GM23338 (cell line): Measurements from ENCODE around the gene CBY1. TPM values are rescaled to one million over a fixed set of nuclear protein-coding genes. Genes with fewer than 3 reads are reported as not detected.
A peak's percentile ranks its signal among the peaks of the same experiment; 100 is the strongest.

Source experiments
- ATAC-seq: fragments of 200-7000 bp; cut with Tn5 transposase; 3 replicates; pipeline ENCODE4 v1.9.1; 2020
- DNase-seq: peaks from one replicate; pipeline ENCODE4 v3.0.0-alpha.2; 2015; ENCODE audit warnings: low spot score
- H2AFZ ChIP-seq: fragments of 200-600 bp; sonication (generic); 2 replicates; pipeline ENCODE4 v1.8.0; 2016; ENCODE audit warnings: antibody characterized with exemption, mild to moderate bottlenecking, moderate library complexity
- H3F3A ChIP-seq: fragments of 200-600 bp; sonication (generic); replicated peaks from 2 replicates; pipeline ENCODE4 v1.8.0; 2017; ENCODE audit warnings: antibody characterized with exemption, mixed run types, low read depth
- H3K27ac ChIP-seq: fragments of 200-600 bp; sonication (generic); 2 replicates; pipeline ENCODE4 v1.6.1; 2016; ENCODE audit warnings: low read depth
- H3K27me3 ChIP-seq: fragments of 200-600 bp; sonication (generic); 2 replicates; pipeline ENCODE4 v1.8.0; 2016; ENCODE audit warnings: mild to moderate bottlenecking, mixed run types, moderate library complexity; ENCODE audit not compliant: insufficient read depth
- H3K36me3 ChIP-seq: fragments of 200-600 bp; sonication (generic); 2 replicates; pipeline ENCODE4 v1.8.0; 2016; ENCODE audit warnings: mild to moderate bottlenecking; ENCODE audit not compliant: insufficient read depth
- H3K4me1 ChIP-seq: fragments of 200-600 bp; sonication (generic); 2 replicates; pipeline ENCODE4 v1.8.0; 2016; ENCODE audit warnings: mild to moderate bottlenecking, moderate library complexity; ENCODE audit not compliant: insufficient read depth
- H3K4me2 ChIP-seq: fragments of 200-600 bp; sonication (generic); 2 replicates; pipeline ENCODE4 v1.7.1; 2017; ENCODE audit warnings: mixed run types
- H3K4me3 ChIP-seq: fragments of 200-600 bp; sonication (generic); 2 replicates; pipeline ENCODE4 v1.6.1; 2016; ENCODE audit warnings: mixed run types
- H3K79me2 ChIP-seq: fragments of 200-600 bp; sonication (generic); replicated peaks from 2 replicates; pipeline ENCODE4 v1.8.0; 2017; ENCODE audit warnings: mild to moderate bottlenecking; ENCODE audit not compliant: insufficient read depth
- H3K9me2 ChIP-seq: fragments of 200-600 bp; sonication (generic); 2 replicates; pipeline ENCODE4 v1.8.0; 2017; ENCODE audit not compliant: insufficient read depth
- H4K20me1 ChIP-seq: fragments of 200-600 bp; sonication (generic); replicated peaks from 2 replicates; pipeline ENCODE4 v1.8.0; 2017; ENCODE audit warnings: mild to moderate bottlenecking; ENCODE audit not compliant: insufficient read depth
- H3K27ac Mint-ChIP-seq: 2 replicates; pipeline ENCODE4 v1.8.0; 2020; ENCODE audit warnings: inconsistent platforms, mild to moderate bottlenecking, moderate library complexity, mixed read lengths
- H3K27me3 Mint-ChIP-seq: 3 replicates; pipeline ENCODE4 v1.8.0; 2022; ENCODE audit warnings: low read depth, mild to moderate bottlenecking, moderate library complexity, mixed read lengths, inconsistent platforms; ENCODE audit not compliant: insufficient read depth, poor library complexity
- H3K36me3 Mint-ChIP-seq: 3 replicates; pipeline ENCODE4 v1.8.0; 2021; ENCODE audit warnings: low read depth, mild to moderate bottlenecking, inconsistent platforms, moderate library complexity, mixed read lengths
- H3K4me1 Mint-ChIP-seq: 3 replicates; pipeline ENCODE4 v1.8.0; 2020; ENCODE audit warnings: mild to moderate bottlenecking, inconsistent platforms, mixed read lengths
- H3K4me3 Mint-ChIP-seq: 3 replicates; pipeline ENCODE4 v1.8.0; 2021; ENCODE audit warnings: moderate library complexity, mild to moderate bottlenecking, inconsistent platforms, mixed read lengths
- H3K9me3 Mint-ChIP-seq: 3 replicates; pipeline ENCODE4 v1.8.0; 2020; ENCODE audit warnings: moderate library complexity, mild to moderate bottlenecking, inconsistent platforms, mixed read lengths
- CREB1 ChIP-seq: fragments of 250-450 bp; sonication (Bioruptor Pico); IDR thresholded peaks from 2 replicates; pipeline ENCODE4 v1.5.0; 2020; ENCODE audit warnings: low read depth, mild to moderate bottlenecking, moderate library complexity
- EZH2 ChIP-seq: fragments of 200-600 bp; sonication (generic); IDR thresholded peaks from one replicate; pipeline ENCODE4 v1.8.0; 2017; ENCODE audit warnings: antibody characterized with exemption, mild to moderate bottlenecking, low read depth; ENCODE audit not compliant: unreplicated experiment
- EZH2phosphoT487 ChIP-seq: fragments of 200-600 bp; sonication (generic); IDR thresholded peaks from one replicate; pipeline ENCODE4 v1.8.1; 2018; ENCODE audit warnings: antibody characterized with exemption; ENCODE audit not compliant: unreplicated experiment
- JUNB ChIP-seq: IDR thresholded peaks from one replicate; pipeline ENCODE4 v1.6.1; 2016; ENCODE audit warnings: antibody characterized with exemption; ENCODE audit not compliant: unreplicated experiment
- NANOG ChIP-seq: IDR thresholded peaks from 2 replicates; pipeline ENCODE4 v1.6.1; 2016; ENCODE audit warnings: antibody characterized with exemption, borderline replicate concordance
- POLR2AphosphoS5 ChIP-seq: IDR thresholded peaks from 2 replicates; pipeline ENCODE4 v1.6.1; 2016; ENCODE audit warnings: antibody characterized with exemption, low read depth
- STAT1 ChIP-seq: IDR thresholded peaks from one replicate; pipeline ENCODE4 v1.6.1; 2016; ENCODE audit warnings: antibody characterized with exemption; ENCODE audit not compliant: unreplicated experiment
- ZNF114 ChIP-seq: fragments of 250-450 bp; sonication (Bioruptor Pico); IDR thresholded peaks from 2 replicates; pipeline ENCODE4 v1.5.0; 2020; ENCODE audit warnings: mild to moderate bottlenecking, moderate library complexity
- ZNF331 ChIP-seq: fragments of 250-450 bp; sonication (Bioruptor Pico); IDR thresholded peaks from 2 replicates; pipeline ENCODE4 v1.5.0; 2020; ENCODE audit warnings: low read depth, mild to moderate bottlenecking, moderate library complexity
- polyA plus RNA-seq: library from polyadenylated mRNA; unstranded; fragments of >200 nt; fragmentation: Nextera tagmentation; extraction: Ambion mirVana; gene quantifications from 2 replicates; pipeline ENCODE4 v1.2.1, GENCODE V29; 2016
- total RNA-seq: library from RNA; depleted of rRNA; stranded (reverse); fragments of >200 nt; shearing (Covaris generic); gene quantifications from 2 replicates; pipeline ENCODE4 v1.2.3, GENCODE V29; 2014
- TF ChIP-seq, protein P1 (sequence below): IDR thresholded peaks from one replicate; pipeline ENCODE4 v1.6.1; 2018; ENCODE audit warnings: antibody characterized with exemption; ENCODE audit not compliant: unreplicated experiment
- TF ChIP-seq, protein P2 (sequence below), 2 experiments: fragments of 200-600 bp in 1 of 2; sonication (generic) in 1 of 2; conservative IDR thresholded peaks; 2 replicates each; pipeline versions ENCODE4 v1.5.1 to v1.6.1; 2016 to 2017; ENCODE audit warnings: antibody characterized with exemption in 2 of 2, low read depth in 2 of 2, mild to moderate bottlenecking in 2 of 2, moderate library complexity in 1 of 2
- TF ChIP-seq, protein P3 (sequence below): fragments of 250-450 bp; sonication (Bioruptor Pico); IDR thresholded peaks from 2 replicates; pipeline ENCODE4 v1.5.0; 2020; ENCODE audit warnings: mild to moderate bottlenecking, moderate library complexity
- TF ChIP-seq, protein P4 (sequence below): IDR thresholded peaks from 2 replicates; pipeline ENCODE4 v1.6.1; 2016; ENCODE audit warnings: antibody characterized with exemption

The CBY1 gene
- total and polyA plus RNA-seq, 2 experiments from 2014 or later: 12.8 to 36.4 TPM

DNA sequence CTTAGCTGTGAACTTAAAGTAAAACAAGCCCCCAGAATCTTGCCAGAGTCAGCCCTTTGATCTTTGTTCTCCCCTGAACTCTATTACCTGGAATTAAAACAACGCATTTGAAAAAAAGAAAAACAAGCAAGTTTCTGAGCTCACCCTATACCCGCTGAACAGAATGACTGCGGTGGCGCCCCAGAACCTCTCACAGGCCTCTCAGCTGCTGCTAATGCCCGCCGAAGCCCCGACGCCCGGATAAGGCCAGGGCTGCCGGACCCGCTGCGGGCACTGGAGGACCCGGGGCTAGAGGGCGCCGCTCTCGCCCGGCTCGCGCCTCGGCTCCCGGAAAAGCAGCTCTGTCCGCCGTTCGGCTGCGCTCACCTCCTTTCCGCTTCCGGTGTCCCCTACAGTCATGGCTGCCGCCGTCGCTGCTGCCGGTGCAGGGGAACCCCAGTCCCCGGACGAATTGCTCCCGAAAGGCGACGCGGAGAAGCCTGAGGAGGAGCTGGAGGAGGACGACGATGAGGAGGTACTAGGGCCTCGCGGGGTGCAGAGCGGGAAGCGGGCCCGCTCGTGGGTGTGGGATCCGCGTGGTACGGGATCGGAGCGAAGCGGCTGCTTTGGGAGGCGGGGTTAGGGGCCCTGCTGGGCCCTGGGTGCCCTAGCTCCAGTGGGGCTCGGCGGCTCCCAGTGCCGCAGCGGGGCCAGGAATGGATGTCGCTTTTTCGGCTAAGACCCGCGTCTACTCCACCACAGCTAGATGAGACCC lies 25.3 kb downstream of the CBY1 start, which contains the start of gene TOMM22:
TOMM22 (plus strand) TSS at position 376 of the 754 bp plus-strand sequence; CDS start at position 398, 22 bp downstream.
- Histone ChIP-seq H3K27ac (no peak within 1 kb of the TSS), H4K20me1 (peaks cover 2% of the 10 kb centered on the region; the same call in 1 of the 2 replicates), H3K9me2 (peaks cover 4% of the 10 kb centered on the region), H3K79me2 (peaks cover 11% of the 10 kb centered on the region), H3K4me1 (no peaks in the 10 kb centered on the region; the same call in 1 of the 2 replicates), H3K4me2 (peak within 1 kb of the TSS; percentile 98), H2AFZ (peak within 1 kb of the TSS; percentile 94; the same call in 1 of the 2 replicates), H3K27me3 (no peaks in the 10 kb centered on the region), H3K4me3 (peak within 1 kb of the TSS; percentile 100), H3K36me3 (peaks cover 19% of the 10 kb centered on the region; the same call in 1 of the 2 replicates), H3F3A (peaks cover 13% of the 10 kb centered on the region; the same call in 1 of the 2 replicates)
- DNase-seq: peak; percentile 95
- TF ChIP-seq STAT1 (no peak), EZH2phosphoT487 (no peak), ZNF331 (CRISPR knock-in tag) (no peak), ZNF114 (CRISPR knock-in tag) (no peak), EZH2 (no peak), CREB1 (CRISPR knock-in tag) (peak; percentile 52), JUNB (no peak), POLR2AphosphoS5 (peak; percentile 89), NANOG (no peak)
- TF ChIP-seq, protein P1, sequence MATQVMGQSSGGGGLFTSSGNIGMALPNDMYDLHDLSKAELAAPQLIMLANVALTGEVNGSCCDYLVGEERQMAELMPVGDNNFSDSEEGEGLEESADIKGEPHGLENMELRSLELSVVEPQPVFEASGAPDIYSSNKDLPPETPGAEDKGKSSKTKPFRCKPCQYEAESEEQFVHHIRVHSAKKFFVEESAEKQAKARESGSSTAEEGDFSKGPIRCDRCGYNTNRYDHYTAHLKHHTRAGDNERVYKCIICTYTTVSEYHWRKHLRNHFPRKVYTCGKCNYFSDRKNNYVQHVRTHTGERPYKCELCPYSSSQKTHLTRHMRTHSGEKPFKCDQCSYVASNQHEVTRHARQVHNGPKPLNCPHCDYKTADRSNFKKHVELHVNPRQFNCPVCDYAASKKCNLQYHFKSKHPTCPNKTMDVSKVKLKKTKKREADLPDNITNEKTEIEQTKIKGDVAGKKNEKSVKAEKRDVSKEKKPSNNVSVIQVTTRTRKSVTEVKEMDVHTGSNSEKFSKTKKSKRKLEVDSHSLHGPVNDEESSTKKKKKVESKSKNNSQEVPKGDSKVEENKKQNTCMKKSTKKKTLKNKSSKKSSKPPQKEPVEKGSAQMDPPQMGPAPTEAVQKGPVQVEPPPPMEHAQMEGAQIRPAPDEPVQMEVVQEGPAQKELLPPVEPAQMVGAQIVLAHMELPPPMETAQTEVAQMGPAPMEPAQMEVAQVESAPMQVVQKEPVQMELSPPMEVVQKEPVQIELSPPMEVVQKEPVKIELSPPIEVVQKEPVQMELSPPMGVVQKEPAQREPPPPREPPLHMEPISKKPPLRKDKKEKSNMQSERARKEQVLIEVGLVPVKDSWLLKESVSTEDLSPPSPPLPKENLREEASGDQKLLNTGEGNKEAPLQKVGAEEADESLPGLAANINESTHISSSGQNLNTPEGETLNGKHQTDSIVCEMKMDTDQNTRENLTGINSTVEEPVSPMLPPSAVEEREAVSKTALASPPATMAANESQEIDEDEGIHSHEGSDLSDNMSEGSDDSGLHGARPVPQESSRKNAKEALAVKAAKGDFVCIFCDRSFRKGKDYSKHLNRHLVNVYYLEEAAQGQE: peak; percentile 32
- TF ChIP-seq, protein P2, sequence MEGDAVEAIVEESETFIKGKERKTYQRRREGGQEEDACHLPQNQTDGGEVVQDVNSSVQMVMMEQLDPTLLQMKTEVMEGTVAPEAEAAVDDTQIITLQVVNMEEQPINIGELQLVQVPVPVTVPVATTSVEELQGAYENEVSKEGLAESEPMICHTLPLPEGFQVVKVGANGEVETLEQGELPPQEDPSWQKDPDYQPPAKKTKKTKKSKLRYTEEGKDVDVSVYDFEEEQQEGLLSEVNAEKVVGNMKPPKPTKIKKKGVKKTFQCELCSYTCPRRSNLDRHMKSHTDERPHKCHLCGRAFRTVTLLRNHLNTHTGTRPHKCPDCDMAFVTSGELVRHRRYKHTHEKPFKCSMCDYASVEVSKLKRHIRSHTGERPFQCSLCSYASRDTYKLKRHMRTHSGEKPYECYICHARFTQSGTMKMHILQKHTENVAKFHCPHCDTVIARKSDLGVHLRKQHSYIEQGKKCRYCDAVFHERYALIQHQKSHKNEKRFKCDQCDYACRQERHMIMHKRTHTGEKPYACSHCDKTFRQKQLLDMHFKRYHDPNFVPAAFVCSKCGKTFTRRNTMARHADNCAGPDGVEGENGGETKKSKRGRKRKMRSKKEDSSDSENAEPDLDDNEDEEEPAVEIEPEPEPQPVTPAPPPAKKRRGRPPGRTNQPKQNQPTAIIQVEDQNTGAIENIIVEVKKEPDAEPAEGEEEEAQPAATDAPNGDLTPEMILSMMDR (conservative IDR thresholded peaks at IDR 0.05; ENCODE audit: low read depth in 2 of 2): peak; percentile 61 to 84
- TF ChIP-seq, protein P3, sequence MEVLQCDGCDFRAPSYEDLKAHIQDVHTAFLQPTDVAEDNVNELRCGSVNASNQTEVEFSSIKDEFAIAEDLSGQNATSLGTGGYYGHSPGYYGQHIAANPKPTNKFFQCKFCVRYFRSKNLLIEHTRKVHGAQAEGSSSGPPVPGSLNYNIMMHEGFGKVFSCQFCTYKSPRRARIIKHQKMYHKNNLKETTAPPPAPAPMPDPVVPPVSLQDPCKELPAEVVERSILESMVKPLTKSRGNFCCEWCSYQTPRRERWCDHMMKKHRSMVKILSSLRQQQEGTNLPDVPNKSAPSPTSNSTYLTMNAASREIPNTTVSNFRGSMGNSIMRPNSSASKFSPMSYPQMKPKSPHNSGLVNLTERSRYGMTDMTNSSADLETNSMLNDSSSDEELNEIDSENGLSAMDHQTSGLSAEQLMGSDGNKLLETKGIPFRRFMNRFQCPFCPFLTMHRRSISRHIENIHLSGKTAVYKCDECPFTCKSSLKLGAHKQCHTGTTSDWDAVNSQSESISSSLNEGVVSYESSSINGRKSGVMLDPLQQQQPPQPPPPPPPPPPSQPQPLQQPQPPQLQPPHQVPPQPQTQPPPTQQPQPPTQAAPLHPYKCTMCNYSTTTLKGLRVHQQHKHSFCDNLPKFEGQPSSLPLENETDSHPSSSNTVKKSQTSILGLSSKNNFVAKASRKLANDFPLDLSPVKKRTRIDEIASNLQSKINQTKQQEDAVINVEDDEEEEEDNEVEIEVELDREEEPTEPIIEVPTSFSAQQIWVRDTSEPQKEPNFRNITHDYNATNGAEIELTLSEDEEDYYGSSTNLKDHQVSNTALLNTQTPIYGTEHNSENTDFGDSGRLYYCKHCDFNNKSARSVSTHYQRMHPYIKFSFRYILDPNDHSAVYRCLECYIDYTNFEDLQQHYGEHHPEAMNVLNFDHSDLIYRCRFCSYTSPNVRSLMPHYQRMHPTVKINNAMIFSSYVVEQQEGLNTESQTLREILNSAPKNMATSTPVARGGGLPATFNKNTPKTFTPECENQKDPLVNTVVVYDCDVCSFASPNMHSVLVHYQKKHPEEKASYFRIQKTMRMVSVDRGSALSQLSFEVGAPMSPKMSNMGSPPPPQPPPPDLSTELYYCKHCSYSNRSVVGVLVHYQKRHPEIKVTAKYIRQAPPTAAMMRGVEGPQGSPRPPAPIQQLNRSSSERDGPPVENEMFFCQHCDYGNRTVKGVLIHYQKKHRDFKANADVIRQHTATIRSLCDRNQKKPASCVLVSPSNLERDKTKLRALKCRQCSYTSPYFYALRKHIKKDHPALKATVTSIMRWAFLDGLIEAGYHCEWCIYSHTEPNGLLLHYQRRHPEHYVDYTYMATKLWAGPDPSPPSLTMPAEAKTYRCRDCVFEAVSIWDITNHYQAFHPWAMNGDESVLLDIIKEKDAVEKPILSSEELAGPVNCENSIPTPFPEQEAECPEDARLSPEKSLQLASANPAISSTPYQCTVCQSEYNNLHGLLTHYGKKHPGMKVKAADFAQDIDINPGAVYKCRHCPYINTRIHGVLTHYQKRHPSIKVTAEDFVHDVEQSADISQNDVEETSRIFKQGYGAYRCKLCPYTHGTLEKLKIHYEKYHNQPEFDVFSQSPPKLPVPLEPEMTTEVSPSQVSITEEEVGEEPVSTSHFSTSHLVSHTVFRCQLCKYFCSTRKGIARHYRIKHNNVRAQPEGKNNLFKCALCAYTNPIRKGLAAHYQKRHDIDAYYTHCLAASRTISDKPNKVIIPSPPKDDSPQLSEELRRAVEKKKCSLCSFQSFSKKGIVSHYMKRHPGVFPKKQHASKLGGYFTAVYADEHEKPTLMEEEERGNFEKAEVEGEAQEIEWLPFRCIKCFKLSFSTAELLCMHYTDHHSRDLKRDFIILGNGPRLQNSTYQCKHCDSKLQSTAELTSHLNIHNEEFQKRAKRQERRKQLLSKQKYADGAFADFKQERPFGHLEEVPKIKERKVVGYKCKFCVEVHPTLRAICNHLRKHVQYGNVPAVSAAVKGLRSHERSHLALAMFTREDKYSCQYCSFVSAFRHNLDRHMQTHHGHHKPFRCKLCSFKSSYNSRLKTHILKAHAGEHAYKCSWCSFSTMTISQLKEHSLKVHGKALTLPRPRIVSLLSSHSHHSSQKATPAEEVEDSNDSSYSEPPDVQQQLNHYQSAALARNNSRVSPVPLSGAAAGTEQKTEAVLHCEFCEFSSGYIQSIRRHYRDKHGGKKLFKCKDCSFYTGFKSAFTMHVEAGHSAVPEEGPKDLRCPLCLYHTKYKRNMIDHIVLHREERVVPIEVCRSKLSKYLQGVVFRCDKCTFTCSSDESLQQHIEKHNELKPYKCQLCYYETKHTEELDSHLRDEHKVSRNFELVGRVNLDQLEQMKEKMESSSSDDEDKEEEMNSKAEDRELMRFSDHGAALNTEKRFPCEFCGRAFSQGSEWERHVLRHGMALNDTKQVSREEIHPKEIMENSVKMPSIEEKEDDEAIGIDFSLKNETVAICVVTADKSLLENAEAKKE (CRISPR knock-in tag): no peak
- TF ChIP-seq, protein P4, sequence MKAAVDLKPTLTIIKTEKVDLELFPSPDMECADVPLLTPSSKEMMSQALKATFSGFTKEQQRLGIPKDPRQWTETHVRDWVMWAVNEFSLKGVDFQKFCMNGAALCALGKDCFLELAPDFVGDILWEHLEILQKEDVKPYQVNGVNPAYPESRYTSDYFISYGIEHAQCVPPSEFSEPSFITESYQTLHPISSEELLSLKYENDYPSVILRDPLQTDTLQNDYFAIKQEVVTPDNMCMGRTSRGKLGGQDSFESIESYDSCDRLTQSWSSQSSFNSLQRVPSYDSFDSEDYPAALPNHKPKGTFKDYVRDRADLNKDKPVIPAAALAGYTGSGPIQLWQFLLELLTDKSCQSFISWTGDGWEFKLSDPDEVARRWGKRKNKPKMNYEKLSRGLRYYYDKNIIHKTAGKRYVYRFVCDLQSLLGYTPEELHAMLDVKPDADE: peak; percentile 96
- Mint-ChIP-seq H3K4me1 (peaks cover 5% of the 10 kb centered on the region), H3K27me3 (peaks cover 13% of the 10 kb centered on the region), H3K27ac (peak within 1 kb of the TSS; percentile 97), H3K36me3 (peaks cover 48% of the 10 kb centered on the region), H3K4me3 (peak within 1 kb of the TSS; percentile 99), H3K9me3 (peaks cover 22% of the 10 kb centered on the region)
- peak; percentile 99 for ATAC-seq
